ENCODE measurements around the gene GPD1.
"Not testable (repeated sequence)": the region's sequence is repeated elsewhere in the genome, so short reads cannot be mapped to it uniquely, and the experiment has no call there.

Gene GPD1

DNA sequence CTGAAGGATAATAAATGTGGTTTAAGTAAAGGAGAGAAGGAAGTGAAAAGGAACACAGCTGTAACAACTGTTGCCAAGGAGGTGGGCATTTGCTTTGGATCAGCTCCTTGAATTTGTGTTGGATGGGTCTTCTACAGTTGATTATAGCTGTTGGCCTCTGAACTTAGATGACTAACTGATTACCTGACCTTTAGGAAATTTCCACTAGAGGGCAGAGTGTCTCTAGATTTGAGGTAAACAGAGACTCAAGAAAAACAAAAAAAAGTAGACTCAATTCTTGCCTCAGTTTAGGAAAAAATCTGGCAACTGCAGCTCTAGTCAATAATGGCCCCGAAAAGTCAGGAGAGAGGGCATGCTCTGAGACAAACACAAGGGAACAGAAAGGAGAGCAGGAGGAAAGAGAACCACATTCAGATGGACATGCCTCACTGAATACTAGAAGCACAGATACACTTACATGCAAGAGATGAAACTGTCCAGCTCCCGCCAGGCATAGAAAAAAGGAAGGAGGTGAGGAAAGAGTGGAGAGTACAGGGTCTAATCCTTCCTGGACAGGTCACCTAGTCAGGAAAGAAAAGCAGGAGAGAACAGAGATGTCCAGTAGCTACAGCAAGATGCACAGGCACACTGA, 28.8 kb downstream of the GPD1 start:
- DNase-seq: no peak

DNA sequence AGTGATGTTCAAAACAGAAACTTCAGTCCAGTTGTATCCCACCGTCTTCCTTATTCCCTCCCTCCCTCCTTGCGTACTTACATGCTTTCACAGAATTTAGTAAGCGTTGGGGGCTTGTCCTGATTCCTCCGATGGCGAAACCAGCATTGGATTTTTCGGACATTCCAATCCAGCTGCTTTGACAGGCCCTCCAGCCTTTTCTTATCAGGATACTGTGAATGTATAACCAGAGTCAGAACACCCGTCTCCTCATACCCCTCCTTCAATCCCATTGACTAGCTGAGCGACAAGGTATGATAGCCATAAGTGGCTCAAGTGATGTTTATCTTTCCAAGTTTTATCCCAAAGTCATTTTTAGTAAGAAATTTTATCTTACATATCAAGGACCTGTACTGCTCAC, 39.2 kb downstream of the GPD1 start:
- DNase-seq: no peak

DNA sequence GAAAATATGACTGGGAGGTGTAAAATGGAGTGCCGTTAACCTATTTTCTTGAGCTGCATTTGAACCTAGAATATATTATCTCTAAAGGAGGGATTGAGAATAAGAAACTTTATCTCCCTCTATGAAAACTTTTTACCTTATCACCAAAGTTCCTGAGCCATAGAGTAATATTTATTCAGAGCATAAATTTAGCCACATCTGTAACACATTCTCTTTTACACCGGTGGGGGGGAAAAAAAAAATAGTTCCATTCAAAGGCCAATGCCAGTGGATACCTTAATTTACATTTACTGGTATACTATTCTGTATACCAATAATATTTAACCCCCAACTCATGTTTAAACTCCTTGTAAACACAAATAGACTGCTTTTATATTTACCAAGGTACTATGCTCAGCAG, 41.6 kb downstream of the GPD1 start:
- no peak for DNase-seq

DNA sequence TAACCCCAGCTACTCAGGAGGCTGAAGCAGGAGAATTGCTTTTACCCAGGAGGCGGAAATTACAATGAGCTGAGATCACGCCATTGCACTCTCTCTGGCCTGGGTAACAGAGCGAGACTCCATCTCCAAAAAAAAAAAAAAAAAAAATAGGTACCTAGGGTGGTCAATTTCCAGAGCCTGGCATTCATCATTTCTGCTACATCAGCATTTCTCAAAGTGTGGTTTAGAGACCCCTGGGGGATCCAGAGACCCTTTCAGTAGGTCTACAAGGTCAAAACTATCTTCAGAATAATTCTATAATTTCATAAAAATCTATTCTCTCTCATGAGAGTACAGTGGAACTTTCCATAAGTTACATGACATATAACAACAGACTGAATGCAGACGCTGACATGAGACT, 43.5 kb downstream of the GPD1 start:
- no peak for DNase-seq

DNA sequence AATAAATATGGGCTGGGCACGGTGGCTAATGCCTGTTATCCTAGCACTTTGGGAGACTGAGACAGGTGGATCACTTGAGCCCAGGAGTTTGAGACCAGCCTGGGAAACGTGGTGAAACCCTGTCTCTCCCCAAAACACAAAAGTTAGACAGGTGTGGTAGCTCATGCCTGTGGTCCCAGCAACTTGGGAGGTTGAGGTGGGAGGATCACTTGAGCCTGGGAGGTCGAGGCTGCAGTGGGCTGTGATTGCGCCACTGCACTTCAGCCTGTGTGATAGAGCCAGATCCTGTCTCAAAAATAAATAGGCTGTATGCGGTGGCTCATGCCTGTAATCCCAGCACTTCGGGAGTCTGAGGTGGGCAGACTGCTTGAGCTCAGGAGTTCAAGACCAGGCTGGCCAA, 44.2 kb downstream of the GPD1 start:
- DNase-seq: not testable (repeated sequence)

DNA sequence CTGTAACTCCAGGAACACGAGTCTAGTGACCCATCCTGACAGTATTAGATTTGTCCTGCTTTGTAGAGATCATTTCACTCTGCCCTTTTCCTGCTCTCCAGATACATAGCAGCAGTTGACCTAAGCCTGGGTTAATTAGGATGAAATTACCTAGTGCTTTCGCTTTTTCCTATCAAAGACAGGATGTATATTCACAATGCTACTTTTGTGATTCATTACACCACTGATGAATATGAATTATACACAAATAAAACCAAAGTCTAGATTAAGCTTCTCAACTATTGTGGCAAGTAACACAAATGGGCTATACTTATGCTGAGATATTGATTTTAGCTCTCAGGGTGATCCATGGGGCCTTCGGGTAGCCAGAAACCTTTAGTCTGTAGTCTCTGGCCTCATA, 45.5 kb downstream of the GPD1 start:
- no peak for DNase-seq

DNA sequence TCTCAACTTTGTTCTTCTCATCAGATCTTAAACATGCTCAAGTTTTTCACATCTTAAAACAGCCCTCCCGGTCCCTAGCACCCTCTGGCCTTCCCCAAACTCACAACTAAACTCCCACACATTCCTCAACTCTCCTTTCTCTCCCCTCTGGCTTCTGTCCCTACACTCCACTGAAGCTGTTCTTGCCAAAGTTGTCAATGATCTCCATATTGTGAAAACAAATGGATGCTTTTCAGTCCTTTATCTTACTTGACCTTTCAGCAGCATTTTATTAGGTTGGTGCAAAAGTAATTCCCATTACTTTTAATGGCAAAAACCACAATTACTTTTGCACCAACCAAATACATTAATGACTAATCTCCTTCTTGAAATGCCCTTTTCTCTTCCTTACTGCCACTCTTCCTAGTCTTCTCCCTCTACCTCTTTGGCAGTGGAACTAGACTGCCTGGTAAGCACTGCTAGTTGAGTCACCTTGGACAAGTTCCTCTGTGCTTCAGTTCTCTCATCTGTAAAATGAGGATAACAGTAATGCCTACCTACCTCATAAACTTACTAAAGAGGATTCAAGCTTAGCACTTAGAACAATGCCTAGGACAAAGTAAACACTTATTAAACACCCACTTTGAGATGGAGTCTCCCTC, 47.4 kb downstream of the GPD1 start:
- no peak for DNase-seq

DNA sequence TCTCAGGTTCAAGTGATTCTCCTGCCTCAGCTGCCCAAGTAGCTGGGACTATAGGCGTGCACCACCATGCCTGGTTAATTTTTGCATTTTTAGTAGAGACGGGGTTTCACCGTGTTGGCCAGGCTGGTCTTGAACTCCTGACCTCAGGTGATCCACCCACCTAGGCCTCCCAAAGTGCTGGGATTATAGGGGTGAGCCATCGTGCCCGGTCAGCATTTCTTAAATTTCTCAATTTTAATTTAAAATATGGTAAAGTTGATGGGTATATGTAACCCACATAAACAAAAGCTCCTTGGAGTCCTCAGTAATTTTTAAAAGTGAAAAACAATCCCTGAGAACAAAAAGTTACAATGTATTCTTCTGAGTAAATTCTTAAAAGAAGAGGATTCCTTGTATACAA, 51.1 kb downstream of the GPD1 start:
- DNase-seq: not testable (repeated sequence)

DNA sequence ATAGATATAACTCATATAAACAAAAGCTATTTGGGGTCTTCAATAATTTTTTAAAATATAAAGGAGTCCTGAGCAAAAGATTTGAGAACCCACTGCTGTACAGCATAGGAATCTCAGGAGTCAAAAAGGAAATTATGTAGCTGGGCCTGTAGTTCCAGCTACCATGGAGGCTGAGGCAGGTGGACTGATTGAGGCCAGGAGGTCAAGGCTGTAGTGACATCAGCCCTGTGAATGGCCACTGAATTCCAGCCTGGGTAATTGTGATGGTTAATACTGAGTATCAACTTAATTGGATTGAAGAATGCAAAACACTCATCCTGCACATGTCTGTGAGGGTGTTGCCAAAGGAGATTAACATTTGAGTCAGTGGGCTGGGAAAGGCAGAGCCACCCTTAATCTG, 52.8 kb downstream of the GPD1 start:
- no peak for DNase-seq

DNA sequence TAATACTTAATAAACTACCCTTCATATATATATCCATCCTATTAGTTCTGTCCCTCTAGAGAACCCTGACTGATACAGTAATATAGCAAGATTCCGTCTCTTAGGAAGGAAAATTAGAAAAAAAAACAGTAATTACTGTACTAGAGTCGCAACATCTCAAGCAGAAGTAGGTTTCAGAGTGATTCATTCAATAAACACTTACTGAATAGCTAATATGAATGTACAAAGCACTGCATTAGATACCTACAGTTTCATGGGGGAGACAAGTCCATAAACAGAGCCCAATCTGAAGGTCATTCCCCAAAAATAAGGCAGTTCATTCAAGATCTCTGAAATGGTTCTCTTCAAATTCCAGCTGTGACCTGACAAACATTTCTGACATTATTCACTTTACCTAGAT, 53.5 kb downstream of the GPD1 start:
- DNase-seq: no peak

DNA sequence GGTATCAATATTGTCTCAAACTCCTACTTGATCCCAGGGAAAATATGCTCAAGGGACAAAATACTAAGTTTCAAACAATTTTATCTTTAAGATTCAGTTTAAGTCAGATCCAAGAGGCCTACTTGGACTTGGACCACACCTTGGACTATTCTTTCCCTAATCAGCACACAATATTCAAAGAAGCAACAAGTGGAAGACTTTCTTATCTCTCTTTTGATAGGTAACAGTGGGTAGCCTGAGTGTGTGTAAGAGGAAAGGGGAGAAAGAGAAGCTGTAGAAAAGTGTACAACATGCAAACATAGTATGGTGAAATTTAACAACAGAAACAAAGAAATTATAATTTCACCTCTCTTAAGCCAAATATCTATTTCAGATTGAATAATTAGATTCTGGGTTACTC, 56.8 kb downstream of the GPD1 start:
- DNase-seq: no peak

Measured in NCI-H748 treated with DMSO at 0.1 percent for 48 hours (cell line).